ENCODE data around the gene SCARB1. TPM values are rescaled to one million over a fixed set of nuclear protein-coding genes. Genes with fewer than 3 reads are reported as not detected.

Gene SCARB1
- total and polyA plus RNA-seq, 7 experiments from 2014 or later, result 2.2 to 7.1 (median 4.0) TPM

GRCh38 chr12:124800506-124800905 lies 63.2 kb downstream of the SCARB1 start:
- no peak for DNase-seq
- no peak for ATAC-seq
- Histone ChIP-seq H3K4me1 (ENCODE audit: control insufficient read depth in 2 of 2, insufficient read depth in 2 of 2, low read length in 2 of 2) (peaks cover 0 to 10% of the 10 kb centered on the region in 2 donors), H3K27me3 (ENCODE audit: control insufficient read depth in 2 of 2, insufficient read depth in 2 of 2, low read length in 2 of 2) (no peaks in the 10 kb centered on the region), H3K36me3 (ENCODE audit: control insufficient read depth in 2 of 3, insufficient read depth in 3 of 3, low read length in 3 of 3) (no peaks in the 10 kb centered on the region), H3K4me3 (ENCODE audit: low read length) (no peak overlapping the region), H3K27ac (ENCODE audit: low read depth, low read length) (no peak overlapping the region), H3K9me3 (ENCODE audit: control insufficient read depth in 2 of 3, low read length in 3 of 3) (no peaks in the 10 kb centered on the region)
- no peak overlapping the region for H3K4me3 Mint-ChIP-seq
- ChIA-PET POLR2A (no interaction called here), CTCF (no interaction called here)
- H3K27me3 Mint-ChIP-seq, result no peaks in the 10 kb centered on the region
- intact Hi-C loops (cut with micrococcal nuclease), result no loop called here
- no peak overlapping the region for H3K27ac Mint-ChIP-seq
- no peaks in the 10 kb centered on the region for H3K9me3 Mint-ChIP-seq
- peaks cover 0 to 9% (median 2%) of the 10 kb centered on the region in 5 donors for H3K36me3 Mint-ChIP-seq
- peaks cover 4 to 13% (median 7%) of the 10 kb centered on the region in 7 donors for H3K4me1 Mint-ChIP-seq

GRCh38 chr12:124797321-124797720 lies 66.3 kb downstream of the SCARB1 start:
- no peak overlapping the region for H3K27ac ChIP-seq (ENCODE audit: low read depth, low read length)
- Mint-ChIP-seq H3K36me3 (peaks cover 0 to 12% (median 2%) of the 10 kb centered on the region in 5 donors), H3K4me3 (no peak overlapping the region), H3K27ac (peak overlapping the region in 1 of 9 donors; percentile 15), H3K4me1 (peaks cover 4 to 15% (median 7%) of the 10 kb centered on the region in 7 donors), H3K9me3 (no peaks in the 10 kb centered on the region), H3K27me3 (no peaks in the 10 kb centered on the region)
- H3K27me3 ChIP-seq (ENCODE audit: control insufficient read depth in 2 of 2, insufficient read depth in 2 of 2, low read length in 2 of 2), result no peaks in the 10 kb centered on the region
- ChIA-PET POLR2A (no interaction called here), CTCF (no interaction called here)
- H3K36me3 ChIP-seq (ENCODE audit: control insufficient read depth in 2 of 3, insufficient read depth in 3 of 3, low read length in 3 of 3), result no peaks in the 10 kb centered on the region
- H3K4me1 ChIP-seq (ENCODE audit: control insufficient read depth in 2 of 2, insufficient read depth in 2 of 2, low read length in 2 of 2), result peaks cover 0 to 10% of the 10 kb centered on the region in 2 donors
- ATAC-seq, result no peak
- H3K4me3 ChIP-seq (ENCODE audit: low read length), result no peak overlapping the region
- H3K9me3 ChIP-seq (ENCODE audit: control insufficient read depth in 2 of 3, low read length in 3 of 3), result no peaks in the 10 kb centered on the region
- no peak for DNase-seq
- intact Hi-C loops (cut with micrococcal nuclease), result no loop called here

GRCh38 chr12:124796303-124796960 lies 67.2 kb downstream of the SCARB1 start:
- ATAC-seq, result peak; percentile 64
- intact Hi-C loops (cut with micrococcal nuclease), result no loop called here

GRCh38 chr12:124795081-124795948 lies 68.3 kb downstream of the SCARB1 start:
- intact Hi-C loops (cut with micrococcal nuclease), result no loop called here
- CTCF ChIA-PET, result no interaction called here
- no peaks in the 10 kb centered on the region for H3K36me3 ChIP-seq (ENCODE audit: control insufficient read depth in 2 of 3, insufficient read depth in 3 of 3, low read length in 3 of 3)
- peaks cover 0 to 10% of the 10 kb centered on the region in 2 donors for H3K4me1 ChIP-seq (ENCODE audit: control insufficient read depth in 2 of 2, insufficient read depth in 2 of 2, low read length in 2 of 2)
- DNase-seq (no peak), ATAC-seq (no peak)
- no peak overlapping the region for H3K4me3 Mint-ChIP-seq
- no peaks in the 10 kb centered on the region for H3K9me3 ChIP-seq (ENCODE audit: control insufficient read depth in 2 of 3, low read length in 3 of 3)
- H3K27me3 ChIP-seq (ENCODE audit: control insufficient read depth in 2 of 2, insufficient read depth in 2 of 2, low read length in 2 of 2), result no peaks in the 10 kb centered on the region
- H3K27ac Mint-ChIP-seq, result peak overlapping the region in 2 of 9 donors; percentile 34 to 53
- H3K27ac ChIP-seq (ENCODE audit: low read depth, low read length), result no peak overlapping the region
- H3K4me3 ChIP-seq (ENCODE audit: low read length), result no peak overlapping the region
- peaks cover 0 to 16% (median 2%) of the 10 kb centered on the region in 5 donors for H3K36me3 Mint-ChIP-seq
- H3K27me3 Mint-ChIP-seq, result no peaks in the 10 kb centered on the region
- no peaks in the 10 kb centered on the region for H3K9me3 Mint-ChIP-seq
- POLR2A ChIA-PET, result no interaction called here
- H3K4me1 Mint-ChIP-seq, result peaks cover 4 to 15% (median 7%) of the 10 kb centered on the region in 7 donors

More at GRCh38 chr12:124796303-124796960, 67.2 kb downstream of the SCARB1 start:
- ChIA-PET CTCF (no interaction called here), POLR2A (no interaction called here)
- no peaks in the 10 kb centered on the region for H3K27me3 Mint-ChIP-seq
- H3K4me1 Mint-ChIP-seq, result peaks cover 4 to 15% (median 7%) of the 10 kb centered on the region in 7 donors
- H3K27ac ChIP-seq (ENCODE audit: low read depth, low read length), result no peak overlapping the region
- H3K4me3 Mint-ChIP-seq, result peak overlapping the region in 1 of 10 donors; percentile 6
- peak in 1 of 9 donors; percentile 29 for DNase-seq
- peaks cover 0 to 10% of the 10 kb centered on the region in 2 donors for H3K4me1 ChIP-seq (ENCODE audit: control insufficient read depth in 2 of 2, insufficient read depth in 2 of 2, low read length in 2 of 2)
- H3K27me3 ChIP-seq (ENCODE audit: control insufficient read depth in 2 of 2, insufficient read depth in 2 of 2, low read length in 2 of 2), result no peaks in the 10 kb centered on the region
- no peaks in the 10 kb centered on the region for H3K36me3 ChIP-seq (ENCODE audit: control insufficient read depth in 2 of 3, insufficient read depth in 3 of 3, low read length in 3 of 3)
- peaks cover 0 to 13% (median 2%) of the 10 kb centered on the region in 5 donors for H3K36me3 Mint-ChIP-seq
- no peak overlapping the region for H3K4me3 ChIP-seq (ENCODE audit: low read length)
- H3K9me3 Mint-ChIP-seq, result no peaks in the 10 kb centered on the region
- peak overlapping the region in 5 of 9 donors; percentile 23 to 86 (median 66) for H3K27ac Mint-ChIP-seq
- H3K9me3 ChIP-seq (ENCODE audit: control insufficient read depth in 2 of 3, low read length in 3 of 3), result no peaks in the 10 kb centered on the region

- CTCF ChIA-PET, result no interaction called here
- Mint-ChIP-seq H3K4me3 (no peak overlapping the region), H3K36me3 (peaks cover 0 to 13% (median 0%) of the 10 kb centered on the region in 5 donors), H3K9me3 (no peaks in the 10 kb centered on the region), H3K4me1 (peaks cover 4 to 15% (median 7%) of the 10 kb centered on the region in 7 donors), H3K27me3 (no peaks in the 10 kb centered on the region), H3K27ac (no peak overlapping the region)
- H3K9me3 ChIP-seq (ENCODE audit: control insufficient read depth in 2 of 3, low read length in 3 of 3), result no peaks in the 10 kb centered on the region
- POLR2A ChIA-PET, result no interaction called here
- H3K27me3 ChIP-seq (ENCODE audit: control insufficient read depth in 2 of 2, insufficient read depth in 2 of 2, low read length in 2 of 2), result no peaks in the 10 kb centered on the region
- H3K4me3 ChIP-seq (ENCODE audit: low read length), result no peak overlapping the region
- H3K4me1 ChIP-seq (ENCODE audit: control insufficient read depth in 2 of 2, insufficient read depth in 2 of 2, low read length in 2 of 2), result peaks cover 0 to 10% of the 10 kb centered on the region in 2 donors
- intact Hi-C loops (cut with micrococcal nuclease), result no loop called here
- H3K36me3 ChIP-seq (ENCODE audit: control insufficient read depth in 2 of 3, insufficient read depth in 3 of 3, low read length in 3 of 3), result no peaks in the 10 kb centered on the region
- DNase-seq (no peak), ATAC-seq (no peak)
- no peak overlapping the region for H3K27ac ChIP-seq (ENCODE audit: low read depth, low read length)
Observed at GRCh38 chr12:124792961-124793441, 70.7 kb downstream of the SCARB1 start.

- Mint-ChIP-seq H3K36me3 (peaks cover 0 to 9% (median 0%) of the 10 kb centered on the region in 5 donors), H3K9me3 (no peaks in the 10 kb centered on the region)
Observed at GRCh38 chr12:124792156-124792555, 71.5 kb downstream of the SCARB1 start.

More at GRCh38 chr12:124792156-124792555, 71.5 kb downstream of the SCARB1 start:
- Mint-ChIP-seq H3K4me1 (peaks cover 4 to 12% (median 7%) of the 10 kb centered on the region in 7 donors), H3K27me3 (no peaks in the 10 kb centered on the region), H3K27ac (no peak overlapping the region), H3K4me3 (no peak overlapping the region)
- Histone ChIP-seq H3K27me3 (ENCODE audit: control insufficient read depth in 2 of 2, insufficient read depth in 2 of 2, low read length in 2 of 2) (no peaks in the 10 kb centered on the region), H3K27ac (ENCODE audit: low read depth, low read length) (no peak overlapping the region), H3K9me3 (ENCODE audit: control insufficient read depth in 2 of 3, low read length in 3 of 3) (no peaks in the 10 kb centered on the region), H3K4me1 (ENCODE audit: control insufficient read depth in 2 of 2, insufficient read depth in 2 of 2, low read length in 2 of 2) (peaks cover 0 to 10% of the 10 kb centered on the region in 2 donors), H3K36me3 (ENCODE audit: control insufficient read depth in 2 of 3, insufficient read depth in 3 of 3, low read length in 3 of 3) (no peaks in the 10 kb centered on the region), H3K4me3 (ENCODE audit: low read length) (no peak overlapping the region)
- ATAC-seq, result no peak
- no peak for DNase-seq
- intact Hi-C loops (cut with micrococcal nuclease), result no loop called here
- ChIA-PET CTCF (no interaction called here), POLR2A (no interaction called here)
